GM04504 (cell line): ENCODE results near the gene KDM4E.
"Not testable (repeated sequence)": the region's sequence is repeated elsewhere in the genome, so short reads cannot be mapped to it uniquely, and the experiment has no call there.

Source experiments
- DNase-seq: peaks from one replicate; pipeline ENCODE4 v3.0.0-alpha.2; 2012; ENCODE audit warnings: low read depth

Gene KDM4E

GRCh38 chr11:95024958-95025357 lies at the start of gene KDM4E:
Gene KDM4E, plus strand, starts transcription at chr11:95025258. Its CDS starts 300 bp downstream, at chr11:95025558.
- no peak for DNase-seq

- no peak for DNase-seq
These were observed 49.5 kb upstream of the KDM4E start for GRCh38 chr11:94975599-94975998.

DNA sequence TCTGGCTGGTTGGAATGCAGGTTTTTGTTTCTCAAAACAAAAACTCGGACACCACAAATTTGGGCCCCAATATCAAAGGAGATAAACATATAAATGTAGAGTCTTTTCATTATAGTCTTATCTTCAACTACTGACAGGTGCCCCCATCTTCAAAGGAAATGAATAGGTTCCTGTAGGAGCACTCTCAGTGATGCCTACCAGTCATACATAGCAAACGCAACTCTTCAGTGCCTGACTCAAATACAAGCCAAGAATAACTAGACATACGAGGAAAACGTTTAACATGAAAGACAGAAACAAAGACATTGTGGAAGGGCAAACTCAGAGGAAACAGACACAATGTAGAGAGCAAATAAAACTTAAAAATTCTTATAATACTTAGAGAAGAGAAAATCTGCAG lies 37.7 kb upstream of the KDM4E start:
- no peak for DNase-seq

DNA sequence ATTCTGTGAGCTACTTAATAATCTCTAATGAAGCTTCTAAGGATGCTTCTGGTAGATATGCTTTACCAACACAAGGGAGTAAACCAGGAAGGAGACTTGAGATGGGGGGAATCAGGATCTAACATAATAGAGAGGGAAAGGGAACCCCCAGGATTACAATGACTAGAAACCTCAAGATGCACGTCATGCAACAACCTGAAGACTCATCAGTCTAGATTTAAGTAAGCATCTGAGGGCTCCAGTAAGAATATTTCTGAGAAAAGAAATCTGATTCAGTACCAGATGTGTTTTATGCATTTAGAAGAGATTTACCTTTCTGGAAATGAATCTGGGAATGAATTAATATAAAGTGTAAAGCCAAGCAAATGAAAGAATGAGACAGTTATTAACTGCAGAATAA lies 36.3 kb upstream of the KDM4E start:
- DNase-seq: no peak

GRCh38 chr11:94993400-94993943 lies 31.6 kb upstream of the KDM4E start:
- no peak for DNase-seq

- no peak for DNase-seq
These were observed 27.6 kb upstream of the KDM4E start for GRCh38 chr11:94997437-94997836.

- DNase-seq: no peak
These were observed 26.8 kb upstream of the KDM4E start for GRCh38 chr11:94998285-94998684.

DNA sequence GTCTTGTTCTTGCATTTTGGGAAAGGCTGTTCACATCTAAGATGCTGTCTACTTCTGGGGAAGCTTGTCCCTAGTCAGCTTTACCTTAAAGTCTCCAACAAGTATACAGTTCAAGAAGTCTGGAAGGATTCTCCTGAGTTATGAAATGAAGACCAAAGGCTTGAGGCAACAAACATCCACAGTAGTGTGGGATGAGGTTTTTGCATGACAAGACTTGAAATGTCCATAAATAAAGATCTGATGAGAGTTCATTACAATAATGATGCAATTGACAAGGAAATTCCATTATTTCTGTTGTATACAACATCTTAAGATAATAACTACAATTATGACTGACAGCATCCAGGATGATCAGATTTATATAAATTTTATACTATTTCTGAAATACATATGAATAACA lies 21.3 kb upstream of the KDM4E start:
- DNase-seq: no peak

DNA sequence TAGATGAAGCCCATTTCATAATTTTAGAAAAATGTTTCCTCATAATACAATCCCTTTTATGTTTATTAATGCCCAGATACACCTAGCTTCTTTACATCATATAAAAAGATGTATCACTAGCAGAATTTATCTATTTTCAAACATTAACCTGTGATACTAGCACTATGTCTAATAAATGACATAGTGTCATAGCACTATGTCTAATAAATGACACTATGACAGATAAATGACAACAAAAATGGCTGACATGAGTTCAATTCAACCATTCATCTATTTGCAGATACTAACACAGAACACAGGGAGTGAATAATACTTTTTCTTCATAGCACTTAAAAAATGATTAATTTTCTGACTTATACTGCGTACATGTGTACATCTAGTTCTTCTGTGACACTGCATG lies 19.4 kb upstream of the KDM4E start:
- no peak for DNase-seq

GRCh38 chr11:95011376-95011775 lies 13.7 kb upstream of the KDM4E start:
- DNase-seq: no peak

DNA sequence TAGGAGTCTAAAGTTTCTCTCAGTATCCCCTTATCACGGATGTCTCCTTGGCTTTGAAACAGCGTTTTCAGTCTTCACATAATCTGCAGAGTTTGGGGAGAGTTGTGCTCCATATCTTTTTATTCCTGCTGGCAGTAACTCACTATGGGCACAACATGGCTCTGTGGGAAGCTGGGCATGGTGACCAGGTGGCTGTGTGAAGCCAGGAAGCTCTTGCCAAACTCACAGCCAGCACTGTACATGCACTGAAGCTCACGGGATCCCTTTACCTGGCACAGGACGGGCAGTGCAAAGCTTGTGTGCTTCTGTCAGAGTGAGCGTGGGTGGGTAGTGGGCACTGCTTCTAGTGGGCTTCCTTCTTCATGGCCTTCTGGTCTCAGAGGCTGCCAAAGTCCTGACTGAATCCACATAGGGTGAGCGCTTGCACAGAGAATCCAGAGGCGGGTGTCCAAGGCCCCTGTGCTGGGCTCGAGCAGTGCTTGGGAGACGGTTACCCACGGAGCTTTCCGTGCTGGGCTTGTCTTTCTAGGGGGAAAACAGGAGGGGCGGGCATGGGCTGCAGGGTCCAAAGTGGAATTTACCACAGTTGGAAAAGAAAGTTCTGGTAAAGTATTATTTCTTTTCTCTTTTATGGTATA lies 10.8 kb upstream of the KDM4E start:
- no peak for DNase-seq

DNA sequence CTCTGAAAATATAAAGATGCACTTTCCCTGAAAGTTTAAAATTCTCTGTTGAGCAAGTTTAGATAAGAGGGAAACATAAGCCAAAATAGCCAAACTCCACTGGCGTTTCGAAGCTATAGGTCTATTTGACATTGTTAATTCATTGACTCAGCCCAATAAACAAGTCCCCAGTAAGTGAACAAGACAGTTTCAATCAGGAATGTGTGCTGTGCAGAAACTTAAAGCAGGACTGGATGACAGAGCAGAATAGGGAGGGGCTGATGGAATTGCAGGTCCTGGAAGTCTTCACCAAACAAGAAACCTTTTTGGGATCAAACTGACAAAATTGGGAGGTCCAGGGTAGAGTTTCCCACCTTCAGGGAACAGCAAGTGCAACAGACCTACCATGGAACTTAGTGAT lies 8.9 kb upstream of the KDM4E start:
- DNase-seq: no peak

DNA sequence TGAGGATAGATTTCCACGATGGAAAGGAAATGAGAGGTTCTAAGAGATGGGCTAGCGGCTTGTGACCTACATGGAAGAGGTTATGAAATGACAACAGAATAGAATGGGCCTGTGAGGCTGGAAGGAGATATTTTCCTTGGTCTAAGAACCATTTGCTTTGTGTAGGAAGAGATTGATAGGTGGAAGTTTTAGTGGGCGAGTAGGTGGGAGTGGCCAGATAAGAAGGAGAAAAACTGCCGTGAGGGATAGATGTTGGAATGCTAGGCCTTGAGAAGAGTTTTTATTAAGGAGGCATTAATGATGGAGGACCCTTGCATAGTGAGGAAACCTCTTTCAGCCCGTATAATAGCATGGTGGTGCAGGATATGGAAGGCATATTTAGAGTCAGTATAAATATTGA lies 3.6 kb upstream of the KDM4E start:
- DNase-seq: not testable (repeated sequence)

DNA sequence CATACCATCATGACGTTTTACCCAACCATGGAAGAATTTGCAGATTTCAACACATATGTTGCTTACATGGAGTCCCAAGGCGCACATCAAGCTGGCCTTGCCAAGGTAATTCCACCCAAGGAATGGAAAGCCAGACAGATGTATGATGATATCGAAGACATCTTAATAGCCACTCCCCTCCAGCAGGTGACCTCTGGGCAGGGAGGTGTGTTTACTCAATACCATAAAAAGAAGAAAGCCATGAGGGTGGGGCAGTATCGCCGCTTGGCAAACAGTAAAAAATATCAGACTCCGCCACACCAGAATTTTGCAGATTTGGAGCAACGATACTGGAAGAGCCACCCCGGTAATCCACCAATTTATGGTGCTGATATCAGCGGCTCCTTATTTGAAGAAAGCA lies 536 bp downstream of the KDM4E start:
- DNase-seq: not testable (repeated sequence)

DNA sequence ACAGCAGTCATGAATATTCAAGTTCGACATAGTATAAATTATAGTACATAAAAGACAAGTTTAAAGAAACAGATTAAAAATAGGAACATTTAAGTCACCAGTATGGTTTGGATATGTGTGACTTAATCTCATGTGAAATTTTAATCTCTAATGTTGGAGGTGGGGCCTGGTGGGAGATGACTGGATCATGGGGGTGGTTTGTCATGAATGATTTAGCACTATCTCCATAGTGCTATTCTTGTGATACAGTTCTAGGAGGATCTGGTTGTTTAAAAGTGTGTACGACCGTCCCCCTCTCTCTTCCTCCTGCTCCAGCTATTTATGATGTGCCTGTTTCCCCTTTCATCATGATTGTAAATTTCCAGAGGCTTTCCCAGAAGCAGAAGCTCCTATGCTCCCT lies 3.3 kb downstream of the KDM4E start:
- no peak for DNase-seq

GRCh38 chr11:95033051-95033450 lies 8.0 kb downstream of the KDM4E start:
- DNase-seq: no peak

- DNase-seq: no peak
These were observed 10.3 kb downstream of the KDM4E start for GRCh38 chr11:95035316-95035715.

DNA sequence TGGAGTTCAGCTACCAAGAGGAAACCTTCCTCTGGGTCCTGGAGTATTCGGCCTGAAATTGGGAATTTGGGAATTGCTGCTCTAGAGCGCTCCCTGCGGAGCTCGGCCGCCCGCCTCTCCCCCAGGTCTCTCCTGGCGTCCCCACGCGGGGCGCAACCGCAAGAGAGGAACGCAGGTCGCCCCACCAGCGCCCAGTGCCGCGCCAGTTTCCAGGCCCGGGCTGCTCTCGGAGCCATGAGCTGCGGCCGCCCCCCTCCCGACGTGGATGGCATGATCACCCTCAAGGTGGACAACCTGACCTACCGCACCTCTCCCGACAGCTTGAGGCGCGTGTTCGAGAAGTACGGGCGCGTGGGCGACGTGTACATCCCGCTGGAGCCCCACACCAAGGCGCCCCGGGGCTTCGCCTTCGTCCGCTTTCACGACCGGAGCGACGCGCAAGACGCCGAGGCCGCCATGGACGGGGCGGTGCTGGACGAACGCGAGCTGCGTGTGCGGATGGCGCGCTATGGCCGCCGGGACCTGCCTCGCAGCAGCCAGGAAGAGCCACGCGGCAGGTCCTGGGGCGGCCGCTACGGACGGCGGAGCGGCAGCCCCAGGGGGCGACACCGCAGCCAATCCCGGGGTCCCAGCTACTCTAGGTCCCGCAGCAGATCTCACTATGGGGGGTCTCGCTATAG lies 12.4 kb downstream of the KDM4E start:
- not testable (repeated sequence) for DNase-seq

- DNase-seq: no peak
These were observed 17.2 kb downstream of the KDM4E start for GRCh38 chr11:95042239-95042638.

GRCh38 chr11:95042906-95043305 lies 17.8 kb downstream of the KDM4E start:
- no peak for DNase-seq

DNA sequence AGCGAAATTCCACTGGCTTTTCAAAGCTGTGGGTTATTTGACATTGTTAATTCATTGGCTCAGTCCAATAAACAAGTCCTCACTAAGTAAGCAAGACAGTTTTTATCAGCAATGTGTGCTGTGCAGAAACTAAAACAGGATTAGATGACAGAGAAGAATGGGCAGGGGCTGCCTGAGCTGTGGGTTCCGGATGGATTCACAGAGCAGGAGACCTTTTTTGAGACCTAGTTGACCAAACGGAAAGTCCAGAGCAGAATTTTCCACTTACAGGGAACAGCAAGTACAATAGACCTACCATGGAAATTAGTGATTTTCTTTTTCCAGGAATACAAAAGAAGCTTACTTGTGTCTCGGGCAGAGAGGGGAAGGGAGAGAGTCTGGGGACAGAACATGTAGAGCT lies 19.0 kb downstream of the KDM4E start:
- DNase-seq: no peak

DNA sequence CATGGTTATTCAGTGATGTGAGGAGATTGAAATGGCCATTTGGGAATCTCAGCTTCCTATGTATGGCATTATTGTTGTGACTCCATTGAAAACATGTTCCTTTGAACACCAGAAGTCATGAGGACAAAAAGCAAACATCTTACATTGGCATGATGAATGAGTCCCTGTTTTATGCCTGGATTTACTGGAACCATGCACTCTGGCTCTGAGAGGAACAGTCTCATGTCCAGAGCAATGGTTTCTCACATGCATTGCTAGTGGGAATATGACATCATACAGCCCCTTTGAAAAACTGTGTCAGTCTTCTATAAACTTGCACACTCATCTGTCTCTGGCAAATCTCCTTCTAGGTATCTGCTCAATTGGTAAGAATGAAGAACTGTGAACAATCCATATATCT lies 20.8 kb downstream of the KDM4E start:
- DNase-seq: no peak

GRCh38 chr11:95049122-95049521 lies 24.1 kb downstream of the KDM4E start, which contains the start of gene KDM4F:
Gene KDM4F, plus strand, starts transcription at chr11:95049422.
- not testable (repeated sequence) for DNase-seq
